ENCODE data around the gene GGT6. TPM values are rescaled to one million over a fixed set of nuclear protein-coding genes. Genes with fewer than 3 reads are reported as not detected.

The GGT6 gene
- polyA plus RNA-seq, 2 of the 4 experiments (the other 2 are of a cell fraction), result not detected

DNA sequence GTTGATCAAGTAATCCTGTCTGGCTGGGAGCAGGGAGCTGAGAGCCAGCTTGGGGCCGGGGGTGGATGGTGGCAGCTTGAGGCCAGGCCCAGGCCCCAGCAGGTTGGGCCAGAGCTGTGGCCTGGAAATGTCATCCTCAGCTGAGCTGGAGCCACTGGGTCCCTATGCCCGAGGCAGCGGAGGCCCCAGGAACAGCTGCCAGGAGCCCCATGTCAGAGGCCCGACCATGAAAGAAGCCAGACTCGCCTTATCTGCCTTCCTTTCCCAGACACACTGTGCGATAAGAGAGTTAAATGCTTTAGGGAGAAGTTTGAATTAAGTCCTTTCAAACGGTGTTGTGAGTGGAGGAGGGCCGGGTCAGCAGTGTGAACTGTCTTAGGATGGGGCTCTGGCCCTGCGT lies 27.4 kb upstream of the GGT6 start:
- POLR2A ChIA-PET, result no interaction called here
- CTCF ChIA-PET, result interaction anchor here (1.0 to 18.8 kb wide), 10 partner anchors 9 to 674 kb away, joined by 3 to 186 read pairs (median 4); no protein-coding TSS in a partner anchor
- WGBS (ENCODE audit: missing lambda C conversion rate), result 71% methylated on average over 9 of the region's 9 CpGs
- DNase-seq (ENCODE audit: low read depth in 1 of 2, low spot score in 1 of 2), result no peak
- no peak for FAIRE-seq
- H3K27ac ChIP-seq, result no peak overlapping the region
- H3K4me3 ChIP-seq, result no peak overlapping the region
- TF ChIP-seq NFE2L2 (conservative IDR thresholded peaks at IDR 0.05; ENCODE audit: low read length) (no peak), CHD4 (IDR thresholded peaks at IDR 0.05; ENCODE audit: borderline replicate concordance) (no peak), CHD2 (IDR thresholded peaks at IDR 0.05; ENCODE audit: low read length, partially characterized antibody) (no peak), RAD21 (conservative IDR thresholded peaks at IDR 0.05 in 1 of 2, IDR thresholded peaks at IDR 0.05 in 1 of 2) (no peak), CBX8 (IDR thresholded peaks at IDR 0.05) (no peak), MAZ (IDR thresholded peaks at IDR 0.05; ENCODE audit: borderline replicate concordance, low read depth, low read length) (no peak), HEYL (CRISPR knock-in tag; IDR thresholded peaks at IDR 0.05) (no peak), ZSCAN20 (CRISPR knock-in tag; IDR thresholded peaks at IDR 0.05) (no peak)
- peaks cover 12% of the 10 kb centered on the region; the same call in 2 of the 3 replicates for H3K4me1 ChIP-seq
- H3K9me3 ChIP-seq, result no peaks in the 10 kb centered on the region
- ATAC-seq, result no peak
- no peak overlapping the region for H3K4me2 ChIP-seq

DNA sequence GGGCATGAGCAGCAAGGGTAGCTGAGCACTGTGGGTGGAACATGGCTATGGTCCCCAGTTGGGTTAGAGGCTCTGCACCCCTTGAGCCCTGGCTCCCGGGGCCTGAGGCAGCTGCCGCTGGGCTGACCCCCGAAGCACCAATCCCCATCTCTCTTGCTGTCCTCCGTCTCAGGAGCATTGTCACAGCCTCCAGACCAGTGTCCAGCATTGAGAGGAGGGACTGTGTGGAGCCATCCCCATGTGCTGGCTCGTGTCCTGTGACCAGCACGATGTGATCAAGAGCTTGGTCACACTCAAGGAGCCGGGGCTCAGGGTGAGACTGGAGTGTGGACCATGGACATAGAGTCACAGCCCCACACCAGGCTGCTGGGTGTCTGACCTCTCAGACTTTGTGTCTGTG lies 26.8 kb upstream of the GGT6 start:
- FAIRE-seq, result no peak
- ChIA-PET CTCF (interaction anchor here (1.0 to 18.8 kb wide), 12 partner anchors 10 to 673 kb away, joined by 3 to 186 read pairs (median 4); no protein-coding TSS in a partner anchor), POLR2A (interaction anchor here (1.0 kb wide), 1 partner anchor 32 kb away, joined by 3 read pairs; the partner anchor contains the start of gene MYBBP1A)
- no peaks in the 10 kb centered on the region for H3K9me3 ChIP-seq
- no peak for DNase-seq (ENCODE audit: low read depth in 1 of 2, low spot score in 1 of 2)
- no peak for ATAC-seq
- no peak overlapping the region for H3K27ac ChIP-seq
- H3K4me2 ChIP-seq, result no peak overlapping the region
- TF ChIP-seq CEBPB (IDR thresholded peaks at IDR 0.05), result no peak
- TF ChIP-seq, protein P1, sequence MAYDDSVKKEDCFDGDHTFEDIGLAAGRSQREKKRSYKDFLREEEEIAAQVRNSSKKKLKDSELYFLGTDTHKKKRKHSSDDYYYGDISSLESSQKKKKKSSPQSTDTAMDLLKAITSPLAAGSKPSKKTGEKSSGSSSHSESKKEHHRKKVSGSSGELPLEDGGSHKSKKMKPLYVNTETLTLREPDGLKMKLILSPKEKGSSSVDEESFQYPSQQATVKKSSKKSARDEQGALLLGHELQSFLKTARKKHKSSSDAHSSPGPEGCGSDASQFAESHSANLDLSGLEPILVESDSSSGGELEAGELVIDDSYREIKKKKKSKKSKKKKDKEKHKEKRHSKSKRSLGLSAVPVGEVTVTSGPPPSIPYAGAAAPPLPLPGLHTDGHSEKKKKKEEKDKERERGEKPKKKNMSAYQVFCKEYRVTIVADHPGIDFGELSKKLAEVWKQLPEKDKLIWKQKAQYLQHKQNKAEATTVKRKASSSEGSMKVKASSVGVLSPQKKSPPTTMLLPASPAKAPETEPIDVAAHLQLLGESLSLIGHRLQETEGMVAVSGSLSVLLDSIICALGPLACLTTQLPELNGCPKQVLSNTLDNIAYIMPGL (CRISPR knock-in tag; IDR thresholded peaks at IDR 0.05; ENCODE audit: borderline replicate concordance), result no peak
- TF ChIP-seq, protein P2, sequence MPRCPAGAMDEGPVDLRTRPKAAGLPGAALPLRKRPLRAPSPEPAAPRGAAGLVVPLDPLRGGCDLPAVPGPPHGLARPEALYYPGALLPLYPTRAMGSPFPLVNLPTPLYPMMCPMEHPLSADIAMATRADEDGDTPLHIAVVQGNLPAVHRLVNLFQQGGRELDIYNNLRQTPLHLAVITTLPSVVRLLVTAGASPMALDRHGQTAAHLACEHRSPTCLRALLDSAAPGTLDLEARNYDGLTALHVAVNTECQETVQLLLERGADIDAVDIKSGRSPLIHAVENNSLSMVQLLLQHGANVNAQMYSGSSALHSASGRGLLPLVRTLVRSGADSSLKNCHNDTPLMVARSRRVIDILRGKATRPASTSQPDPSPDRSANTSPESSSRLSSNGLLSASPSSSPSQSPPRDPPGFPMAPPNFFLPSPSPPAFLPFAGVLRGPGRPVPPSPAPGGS (IDR thresholded peaks at IDR 0.05), result no peak
- TF ChIP-seq CBX8 (IDR thresholded peaks at IDR 0.05), result no peak
- no peak for TF ChIP-seq MAZ (IDR thresholded peaks at IDR 0.05; ENCODE audit: borderline replicate concordance, low read depth, low read length)
- TF ChIP-seq FOSL2 (IDR thresholded peaks at IDR 0.05), result no peak
- no peak for TF ChIP-seq FOSL2 (CRISPR knock-in tag; IDR thresholded peaks at IDR 0.05)
- TF ChIP-seq, protein P3, sequence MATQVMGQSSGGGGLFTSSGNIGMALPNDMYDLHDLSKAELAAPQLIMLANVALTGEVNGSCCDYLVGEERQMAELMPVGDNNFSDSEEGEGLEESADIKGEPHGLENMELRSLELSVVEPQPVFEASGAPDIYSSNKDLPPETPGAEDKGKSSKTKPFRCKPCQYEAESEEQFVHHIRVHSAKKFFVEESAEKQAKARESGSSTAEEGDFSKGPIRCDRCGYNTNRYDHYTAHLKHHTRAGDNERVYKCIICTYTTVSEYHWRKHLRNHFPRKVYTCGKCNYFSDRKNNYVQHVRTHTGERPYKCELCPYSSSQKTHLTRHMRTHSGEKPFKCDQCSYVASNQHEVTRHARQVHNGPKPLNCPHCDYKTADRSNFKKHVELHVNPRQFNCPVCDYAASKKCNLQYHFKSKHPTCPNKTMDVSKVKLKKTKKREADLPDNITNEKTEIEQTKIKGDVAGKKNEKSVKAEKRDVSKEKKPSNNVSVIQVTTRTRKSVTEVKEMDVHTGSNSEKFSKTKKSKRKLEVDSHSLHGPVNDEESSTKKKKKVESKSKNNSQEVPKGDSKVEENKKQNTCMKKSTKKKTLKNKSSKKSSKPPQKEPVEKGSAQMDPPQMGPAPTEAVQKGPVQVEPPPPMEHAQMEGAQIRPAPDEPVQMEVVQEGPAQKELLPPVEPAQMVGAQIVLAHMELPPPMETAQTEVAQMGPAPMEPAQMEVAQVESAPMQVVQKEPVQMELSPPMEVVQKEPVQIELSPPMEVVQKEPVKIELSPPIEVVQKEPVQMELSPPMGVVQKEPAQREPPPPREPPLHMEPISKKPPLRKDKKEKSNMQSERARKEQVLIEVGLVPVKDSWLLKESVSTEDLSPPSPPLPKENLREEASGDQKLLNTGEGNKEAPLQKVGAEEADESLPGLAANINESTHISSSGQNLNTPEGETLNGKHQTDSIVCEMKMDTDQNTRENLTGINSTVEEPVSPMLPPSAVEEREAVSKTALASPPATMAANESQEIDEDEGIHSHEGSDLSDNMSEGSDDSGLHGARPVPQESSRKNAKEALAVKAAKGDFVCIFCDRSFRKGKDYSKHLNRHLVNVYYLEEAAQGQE (IDR thresholded peaks at IDR 0.05), result no peak
- no peak for TF ChIP-seq RCOR1 (IDR thresholded peaks at IDR 0.05; ENCODE audit: low read depth, low read length)
- TF ChIP-seq MAX (IDR thresholded peaks at IDR 0.05), result no peak
- no peak for TF ChIP-seq JUN (IDR thresholded peaks at IDR 0.05)
- no peak for TF ChIP-seq HOXB5 (CRISPR knock-in tag; IDR thresholded peaks at IDR 0.05)
- TF ChIP-seq ZSCAN20 (CRISPR knock-in tag; IDR thresholded peaks at IDR 0.05), result no peak
- no peak for TF ChIP-seq POLR2A (IDR thresholded peaks at IDR 0.05; ENCODE audit: low read length)
- TF ChIP-seq KDM5A (IDR thresholded peaks at IDR 0.05), result no peak
- peaks cover 12% of the 10 kb centered on the region; the same call in 2 of the 3 replicates for H3K4me1 ChIP-seq
- no peak overlapping the region for H3K4me3 ChIP-seq
- WGBS (ENCODE audit: missing lambda C conversion rate), result 70% methylated on average over 7 of the region's 7 CpGs
